DMS53 (cell line): ENCODE results near the gene GSDMA.

Source experiments
- DNase-seq: peaks from one replicate; lab custom pipeline; 2025; lab: John Stamatoyannopoulos, UW

The GSDMA gene

DNA sequence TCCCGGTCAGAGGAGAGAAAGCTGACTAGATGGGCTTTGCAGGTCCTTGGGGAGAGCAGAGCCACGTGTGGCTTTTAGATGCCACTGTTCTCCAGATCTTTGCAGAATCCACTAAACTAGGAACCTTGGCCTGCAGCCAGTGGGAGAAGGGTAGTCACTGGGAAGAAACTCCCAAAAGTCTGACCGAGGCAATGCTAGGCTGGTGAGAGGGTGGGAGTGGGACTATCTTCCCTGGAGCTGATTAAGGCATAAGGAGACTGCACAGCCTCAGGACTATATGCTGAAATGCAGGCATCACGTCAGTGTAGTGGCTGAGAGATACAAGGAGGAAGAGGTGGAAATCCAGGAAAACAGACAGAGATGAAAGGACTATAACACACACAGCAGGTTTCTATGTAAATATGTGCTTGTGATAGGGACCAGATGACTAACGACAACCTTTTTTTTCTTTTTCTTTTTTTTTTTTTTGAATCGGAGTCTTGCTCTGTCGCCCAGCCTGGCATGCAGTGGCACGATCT lies 2.2 kb upstream of the GSDMA start:
- DNase-seq, result peak; percentile 87

- DNase-seq, result peak; percentile 93
Measured at GRCh38 chr17:39963829-39964228, 1.0 kb downstream of the GSDMA start.

- no peak for DNase-seq
Measured at GRCh38 chr17:39965017-39965699, 2.4 kb downstream of the GSDMA start.

GRCh38 chr17:39966771-39967170 lies 4.0 kb downstream of the GSDMA start:
- no peak for DNase-seq

GRCh38 chr17:39968761-39969160 lies 6.0 kb downstream of the GSDMA start:
- no peak for DNase-seq

DNA sequence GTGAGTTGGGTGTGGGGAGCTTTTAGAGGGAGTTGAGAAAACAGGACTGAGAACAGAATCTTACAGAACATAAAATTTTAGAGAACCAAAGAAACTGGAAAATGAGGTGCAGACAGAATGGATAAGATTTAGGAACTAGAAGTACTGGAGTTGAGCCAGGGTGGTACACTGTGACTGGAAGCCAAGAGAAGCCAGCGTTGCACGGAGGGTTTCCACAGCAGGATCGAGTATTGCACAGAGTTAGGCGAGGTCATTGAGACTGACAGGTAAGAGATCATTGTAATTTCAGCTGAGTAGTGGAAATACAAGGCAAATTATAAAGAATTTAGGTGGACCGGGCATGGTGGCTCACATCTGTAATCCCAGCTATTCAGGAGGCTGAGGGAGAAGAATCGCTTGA lies 6.6 kb downstream of the GSDMA start:
- no peak for DNase-seq

- no peak for DNase-seq
Measured at GRCh38 chr17:39970157-39970692, 7.4 kb downstream of the GSDMA start.

DNA sequence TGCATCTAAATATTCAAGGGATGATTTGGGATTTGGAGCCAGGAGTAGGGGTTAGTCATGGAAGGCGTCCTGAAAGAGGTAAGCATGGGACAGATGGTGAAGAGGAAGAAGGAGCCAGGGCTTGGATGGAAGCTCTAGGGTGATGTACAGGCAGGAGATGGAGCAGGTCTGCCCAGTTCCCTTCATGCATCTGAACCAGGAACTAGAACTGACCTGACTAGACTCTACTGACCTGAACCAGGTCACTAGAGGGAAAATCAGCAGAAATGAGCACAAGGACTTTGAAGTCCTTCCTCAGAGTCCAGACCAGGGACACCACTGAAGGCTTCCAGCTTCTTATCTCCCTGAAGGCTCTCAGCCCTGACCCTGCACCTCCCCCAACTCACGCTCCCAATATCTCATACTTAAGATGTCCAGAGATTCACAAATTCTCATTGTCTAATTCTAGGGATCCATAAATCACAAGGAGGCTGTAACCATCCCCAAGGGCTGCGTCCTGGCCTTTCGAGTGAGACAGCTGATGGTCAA lies 8.3 kb downstream of the GSDMA start:
- no peak for DNase-seq

DNA sequence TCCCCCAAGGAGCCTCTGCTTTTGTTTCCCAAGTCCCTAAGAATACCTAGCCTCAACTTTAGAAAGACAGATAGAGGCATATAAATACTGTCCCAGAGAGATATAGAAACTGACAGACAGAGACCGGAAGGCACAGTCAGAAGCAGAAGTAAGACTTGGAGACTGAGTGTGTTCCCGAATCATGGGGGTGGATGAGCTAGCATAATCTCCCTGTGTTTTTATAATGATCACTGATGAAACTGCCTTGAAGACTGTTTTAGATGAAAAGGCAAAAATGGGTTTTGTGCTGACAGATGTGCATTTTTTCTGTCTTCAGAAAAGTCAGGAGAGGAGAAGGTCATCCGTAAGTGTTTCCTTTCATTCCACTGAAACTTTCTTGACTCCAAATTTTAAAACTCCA lies 9.5 kb downstream of the GSDMA start:
- no peak for DNase-seq

DNA sequence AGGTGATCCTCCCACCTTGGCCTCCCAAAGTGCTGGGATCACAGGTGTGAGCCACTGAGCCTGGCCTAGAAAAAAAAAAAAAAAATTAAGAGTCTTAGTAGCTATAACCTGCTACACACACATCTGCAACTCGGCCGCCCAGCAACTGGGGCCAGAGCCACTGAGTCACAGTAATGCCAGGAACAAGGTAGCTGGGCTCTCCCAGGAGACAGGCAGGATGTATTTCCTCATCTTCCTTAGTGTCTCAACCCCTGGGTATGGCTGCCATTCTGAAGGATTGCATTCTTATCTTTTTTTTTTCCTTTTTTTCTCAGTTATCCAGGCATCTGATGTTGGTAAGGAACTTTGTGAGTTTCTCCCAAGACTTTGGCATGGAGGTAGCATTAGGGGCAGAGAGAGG lies 10.7 kb downstream of the GSDMA start:
- no peak for DNase-seq

DNA sequence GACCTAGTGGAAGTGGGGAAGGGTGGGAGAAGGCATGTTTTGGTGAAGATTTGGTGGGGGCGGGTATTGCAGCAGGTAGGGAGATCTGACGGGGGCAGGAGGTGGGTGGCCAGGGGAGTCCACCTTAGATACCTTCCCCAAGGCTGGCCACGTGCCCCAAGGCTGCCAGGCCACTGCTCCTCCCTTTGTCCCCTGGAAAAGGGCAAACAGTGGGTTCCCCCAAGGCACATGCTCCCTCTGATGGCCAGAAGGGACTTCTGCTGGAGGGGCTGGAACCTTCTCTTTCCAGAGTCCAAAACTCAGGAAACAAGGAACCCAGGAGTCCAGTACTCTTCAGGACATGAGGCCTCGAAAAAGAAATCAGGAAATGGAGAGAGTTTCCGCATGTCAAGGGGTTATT lies 11.6 kb downstream of the GSDMA start:
- no peak for DNase-seq

DNA sequence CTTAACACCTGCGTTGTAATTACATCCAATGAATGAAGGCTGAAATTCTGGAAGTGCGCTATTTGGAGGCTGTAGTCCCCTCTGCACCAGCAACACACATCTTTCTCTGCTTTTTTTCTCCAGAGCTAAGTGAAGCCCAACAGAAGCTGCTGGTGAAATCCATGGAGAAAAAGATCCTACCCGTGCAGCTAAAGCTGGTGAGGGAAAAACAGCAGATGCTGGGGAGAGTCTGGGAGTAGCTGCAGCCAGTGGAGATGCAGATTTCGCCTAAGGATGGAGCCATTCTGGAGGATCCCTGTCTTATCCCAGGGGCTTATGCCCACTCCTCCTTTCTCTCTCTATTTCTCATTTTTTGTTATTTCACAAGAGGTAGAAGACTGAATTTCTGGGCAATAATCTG lies 13.0 kb downstream of the GSDMA start:
- no peak for DNase-seq

- no peak for DNase-seq
Measured at GRCh38 chr17:39979016-39979670, 16.3 kb downstream of the GSDMA start.

DNA sequence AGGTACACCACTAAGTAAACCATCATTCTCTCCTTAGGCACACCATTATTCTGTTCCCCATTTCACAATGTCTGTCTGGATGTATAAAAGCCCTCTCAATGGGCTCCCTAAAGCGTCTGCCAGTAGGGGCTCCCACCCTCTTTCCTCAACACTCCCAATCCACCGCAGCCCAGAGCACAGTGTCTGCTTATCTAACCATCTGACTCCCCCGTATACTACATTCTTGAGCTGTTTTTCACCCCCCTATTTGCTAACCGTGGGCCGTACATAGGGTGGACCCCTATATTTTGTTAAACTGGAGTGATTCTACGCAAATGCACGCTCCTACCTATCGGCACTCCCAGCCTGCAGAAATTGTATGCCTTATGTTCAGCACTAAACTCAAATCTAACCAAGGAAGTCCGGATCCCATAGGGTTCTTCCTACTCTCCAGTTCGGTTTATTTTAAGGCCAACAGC lies 17.1 kb downstream of the GSDMA start:
- DNase-seq, result peak; percentile 60

- DNase-seq, result peak; percentile 99
Measured at GRCh38 chr17:39980351-39981206, 17.8 kb downstream of the GSDMA start, which contains the start of gene PSMD3. Gene PSMD3 (plus strand): TSS chr17:39980807. CDS start chr17:39980971, 164 bp downstream.

DNA sequence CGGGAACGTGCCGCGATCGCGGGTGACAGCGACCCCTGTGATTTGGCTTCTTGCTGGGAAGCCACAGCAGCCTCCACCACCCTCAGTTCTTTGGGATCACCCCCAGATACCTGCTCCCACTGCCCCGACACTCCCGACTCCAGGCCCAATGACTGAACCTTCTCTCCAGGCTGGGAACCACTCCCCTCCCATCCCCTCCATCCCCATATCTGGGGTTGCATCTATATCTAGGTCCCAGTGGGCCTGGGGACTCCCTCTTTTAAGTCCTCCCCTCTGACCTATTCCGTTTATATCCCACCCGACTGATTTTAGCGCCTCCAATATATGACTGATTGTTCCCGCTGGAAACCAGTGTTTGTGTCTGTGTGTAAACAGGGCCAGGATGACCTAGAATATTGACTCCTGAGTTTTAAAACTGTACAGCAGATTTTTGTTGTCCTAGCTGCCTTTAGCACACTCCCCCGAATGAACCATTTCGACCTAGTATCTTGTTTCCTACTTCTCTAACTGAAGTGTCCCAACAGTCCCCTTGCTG lies 18.5 kb downstream of the GSDMA start:
- DNase-seq, result peak; percentile 30

- no peak for DNase-seq
Measured at GRCh38 chr17:39981766-39982375, 19.1 kb downstream of the GSDMA start.

DNA sequence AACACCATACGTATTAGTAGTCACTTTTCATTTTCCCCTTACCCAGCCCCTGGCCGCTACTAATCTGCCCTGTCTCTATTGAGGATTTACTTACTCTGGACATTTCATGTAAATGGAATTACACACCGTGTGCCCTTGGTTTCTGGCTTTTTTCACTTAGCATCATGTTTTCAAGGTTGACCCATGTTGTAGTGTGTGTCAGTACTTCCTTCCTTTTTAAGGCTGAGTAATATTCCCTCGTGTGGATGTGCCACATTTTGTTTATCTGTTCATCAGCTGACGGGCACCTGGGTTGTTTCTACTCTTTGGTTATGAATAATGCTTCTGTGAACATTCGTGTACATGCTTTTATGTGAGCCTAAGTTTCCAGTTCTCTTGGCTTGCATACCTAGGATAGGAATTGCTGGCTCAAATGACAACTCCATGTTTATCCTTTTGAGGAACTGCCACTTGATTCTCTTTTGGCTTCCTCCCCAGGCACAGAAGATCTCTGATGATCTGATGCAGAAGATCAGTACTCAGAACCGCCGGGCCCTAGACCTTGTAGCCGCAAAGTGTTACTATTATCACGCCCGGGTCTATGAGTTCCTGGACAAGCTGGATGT lies 25.5 kb downstream of the GSDMA start:
- DNase-seq, result no peak

DNA sequence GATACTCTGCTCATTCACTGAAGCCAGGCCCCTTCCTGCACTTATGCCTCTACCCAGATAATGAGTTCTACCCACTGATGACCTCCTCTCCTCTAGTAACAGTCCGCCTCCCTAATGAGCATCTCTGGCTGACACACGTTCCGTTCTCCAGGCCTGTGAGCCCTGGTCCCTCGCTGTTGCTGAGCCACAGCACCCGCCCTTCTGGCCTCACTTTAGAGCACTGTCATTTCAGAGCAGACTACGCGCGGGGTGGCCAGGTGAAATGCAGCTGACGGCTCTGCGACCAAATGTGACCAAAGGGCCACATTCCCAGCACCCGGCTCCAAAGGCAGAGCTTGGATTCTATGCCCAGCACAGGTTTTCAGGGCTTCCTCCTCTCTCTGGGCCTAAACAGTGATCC lies 31.6 kb downstream of the GSDMA start:
- no peak for DNase-seq

- DNase-seq, result no peak
Measured at GRCh38 chr17:39995438-39995837, 32.6 kb downstream of the GSDMA start.

DNA sequence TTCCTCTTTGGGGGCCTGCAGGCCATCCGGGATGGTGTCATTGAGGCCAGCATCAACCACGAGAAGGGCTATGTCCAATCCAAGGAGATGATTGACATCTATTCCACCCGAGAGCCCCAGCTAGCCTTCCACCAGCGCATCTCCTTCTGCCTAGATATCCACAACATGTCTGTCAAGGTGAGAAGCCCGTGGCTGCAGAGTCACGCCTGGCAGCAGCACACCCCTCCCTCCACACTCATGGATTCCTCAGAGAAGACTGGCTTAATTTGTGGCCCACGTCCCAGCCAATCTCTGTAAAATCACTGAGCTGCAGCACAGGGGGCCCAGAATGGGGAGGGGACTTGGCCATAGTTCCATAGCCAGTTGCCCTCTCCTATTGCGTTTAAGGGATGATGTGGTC lies 33.4 kb downstream of the GSDMA start:
- DNase-seq, result no peak
